ENCODE measurements around the gene FRYL.

Gene FRYL

GRCh38 chr4:48791313-48791712 lies 11.2 kb upstream of the FRYL start:
- TF ChIP-seq CTCF (IDR thresholded peaks at IDR 0.05), result no peak

GRCh38 chr4:48790561-48790960 lies 10.5 kb upstream of the FRYL start:
- no peak for TF ChIP-seq CTCF (IDR thresholded peaks at IDR 0.05)

GRCh38 chr4:48787056-48787455 lies 7.0 kb upstream of the FRYL start:
- TF ChIP-seq CTCF (IDR thresholded peaks at IDR 0.05), result no peak

DNA sequence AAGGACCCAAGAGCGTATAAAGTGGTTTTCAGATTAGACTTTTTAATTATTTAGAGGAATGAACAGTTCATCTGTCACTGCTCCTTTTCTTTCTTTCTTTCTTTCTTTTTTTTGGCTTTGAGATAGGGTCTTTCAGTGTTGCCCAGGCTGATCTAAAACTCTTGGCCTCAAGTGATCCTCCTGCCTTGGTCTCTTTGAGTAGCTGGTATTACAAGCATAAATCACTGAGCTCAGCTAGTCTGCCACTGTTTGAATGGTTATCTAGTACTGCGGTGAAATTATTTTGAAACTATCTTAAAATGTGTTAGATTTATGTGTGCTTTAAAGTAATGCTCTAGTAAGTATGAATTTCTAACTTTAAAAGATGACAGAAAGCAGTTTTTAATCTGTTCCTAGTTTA lies 6.5 kb upstream of the FRYL start:
- no peak for TF ChIP-seq CTCF (IDR thresholded peaks at IDR 0.05)

DNA sequence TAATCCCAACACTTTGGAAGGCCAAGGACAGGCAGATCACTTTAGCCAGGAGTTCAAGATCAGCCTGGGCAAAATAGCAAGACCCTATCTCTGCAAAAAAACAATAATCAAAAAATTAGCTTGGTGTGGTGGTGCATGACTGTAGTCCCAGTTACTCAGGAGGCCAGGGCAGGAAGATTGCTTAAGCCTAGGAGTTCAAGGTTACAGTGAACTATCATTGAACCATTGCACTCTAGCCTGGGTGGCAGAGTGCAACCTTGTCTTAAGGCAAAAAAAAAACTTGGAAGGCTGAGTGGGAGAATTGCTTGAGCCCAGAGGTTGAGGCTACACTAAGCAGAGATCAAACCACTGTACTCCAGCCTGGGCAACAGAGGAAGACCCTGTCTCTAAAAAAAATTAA lies 5.2 kb upstream of the FRYL start:
- TF ChIP-seq CTCF (IDR thresholded peaks at IDR 0.05), result no peak

DNA sequence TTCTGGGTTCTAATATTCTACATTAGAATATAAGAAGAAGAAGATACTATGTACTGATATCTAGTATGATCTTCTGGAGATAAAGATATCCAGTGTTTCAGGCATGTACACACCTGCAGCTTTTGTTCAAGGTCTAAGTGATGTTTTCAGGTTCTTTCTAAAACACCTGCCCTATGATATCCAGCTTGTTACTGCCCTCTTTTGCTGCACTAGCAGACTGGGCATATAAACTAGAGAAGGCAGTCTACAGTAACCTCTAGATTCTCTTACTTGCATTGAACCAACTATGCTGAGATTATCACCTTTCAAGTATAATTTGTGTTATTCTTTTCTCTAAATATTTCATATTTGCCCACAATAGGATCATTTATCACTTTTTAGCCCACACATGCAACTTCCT lies 1.9 kb upstream of the FRYL start:
- TF ChIP-seq CTCF (IDR thresholded peaks at IDR 0.05), result no peak

DNA sequence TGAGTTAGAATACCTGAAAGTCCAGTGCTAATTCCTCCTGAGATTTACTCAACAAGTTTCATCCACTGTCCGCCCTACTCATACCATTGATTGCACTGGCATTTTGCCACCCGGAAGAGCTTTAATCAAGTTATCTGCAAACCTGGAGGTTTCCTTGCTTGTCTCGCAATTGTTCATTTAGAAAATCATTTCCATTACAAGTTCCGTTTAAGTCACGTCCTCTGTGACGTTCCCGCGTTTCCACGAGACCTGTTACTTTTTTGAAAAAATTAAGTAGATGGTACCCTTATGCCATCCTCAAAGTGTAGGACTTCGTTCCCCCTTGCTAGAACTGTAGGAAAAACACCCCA lies 761 bp upstream of the FRYL start:
- no peak for TF ChIP-seq CTCF (IDR thresholded peaks at IDR 0.05)

All from LNCAP (cell line).